ENCODE measurements around the gene TBC1D22B. TPM values are rescaled to one million over a fixed set of nuclear protein-coding genes. Genes with fewer than 3 reads are reported as not detected.

Gene TBC1D22B
- total RNA-seq, 6 experiments from 2014 or later = 1.3 to 4.0 (median 2.8) TPM

GRCh38 chr6:37221585-37222124, 35.9 kb upstream of the TBC1D22B start:
- Histone ChIP-seq H3K27me3 (no peaks in the 10 kb centered on the region), H3K36me3 (no peaks in the 10 kb centered on the region), H3K4me1 (peaks cover 0 to 4% (median 2%) of the 10 kb centered on the region in 4 donors), H3K27ac (no peak overlapping the region), H3K4me3 (peak overlapping the region in 2 of 3 donors; percentile 66 to 72), H3K9me3 (no peaks in the 10 kb centered on the region)
- TF ChIP-seq, protein P1, sequence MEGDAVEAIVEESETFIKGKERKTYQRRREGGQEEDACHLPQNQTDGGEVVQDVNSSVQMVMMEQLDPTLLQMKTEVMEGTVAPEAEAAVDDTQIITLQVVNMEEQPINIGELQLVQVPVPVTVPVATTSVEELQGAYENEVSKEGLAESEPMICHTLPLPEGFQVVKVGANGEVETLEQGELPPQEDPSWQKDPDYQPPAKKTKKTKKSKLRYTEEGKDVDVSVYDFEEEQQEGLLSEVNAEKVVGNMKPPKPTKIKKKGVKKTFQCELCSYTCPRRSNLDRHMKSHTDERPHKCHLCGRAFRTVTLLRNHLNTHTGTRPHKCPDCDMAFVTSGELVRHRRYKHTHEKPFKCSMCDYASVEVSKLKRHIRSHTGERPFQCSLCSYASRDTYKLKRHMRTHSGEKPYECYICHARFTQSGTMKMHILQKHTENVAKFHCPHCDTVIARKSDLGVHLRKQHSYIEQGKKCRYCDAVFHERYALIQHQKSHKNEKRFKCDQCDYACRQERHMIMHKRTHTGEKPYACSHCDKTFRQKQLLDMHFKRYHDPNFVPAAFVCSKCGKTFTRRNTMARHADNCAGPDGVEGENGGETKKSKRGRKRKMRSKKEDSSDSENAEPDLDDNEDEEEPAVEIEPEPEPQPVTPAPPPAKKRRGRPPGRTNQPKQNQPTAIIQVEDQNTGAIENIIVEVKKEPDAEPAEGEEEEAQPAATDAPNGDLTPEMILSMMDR (IDR thresholded peaks at IDR 0.05) = no peak
- TF ChIP-seq POLR2A (IDR thresholded peaks at IDR 0.05) = no peak
- intact Hi-C loops (cut with DNase I) = no loop called here
- DNase-seq (no peak), ATAC-seq (peak in 1 of 4 donors; percentile 6)
- WGBS (ENCODE audit: insufficient coverage, low coverage, low lambda C conversion rate, missing lambda C conversion rate) = 78% methylated on average over 1 of the region's 6 CpGs

- peak; percentile 95 to 98 (median 96) for ATAC-seq
- Histone ChIP-seq H3K9me3 (no peaks in the 10 kb centered on the region), H3K4me1 (peaks cover 0 to 4% (median 2%) of the 10 kb centered on the region in 4 donors), H3K4me3 (peak overlapping the region; percentile 61 to 72 (median 66)), H3K36me3 (no peaks in the 10 kb centered on the region), H3K27me3 (no peaks in the 10 kb centered on the region), H3K27ac (peak overlapping the region in 1 of 3 donors; percentile 43)
- intact Hi-C loops (cut with DNase I) = no loop called here
- peak; percentile 89 to 93 (median 91) for DNase-seq
- WGBS (ENCODE audit: insufficient coverage, low coverage, low lambda C conversion rate, missing lambda C conversion rate) = 0% methylated on average over 8 of the region's 39 CpGs
- TF ChIP-seq POLR2A (IDR thresholded peaks at IDR 0.05) = peak; percentile 48
- TF ChIP-seq, protein P1 (IDR thresholded peaks at IDR 0.05) = peak in 2 of 4 donors; percentile 7 to 13
Measured at GRCh38 chr6:37222125-37222967, 35.2 kb upstream of the TBC1D22B start.

DNA sequence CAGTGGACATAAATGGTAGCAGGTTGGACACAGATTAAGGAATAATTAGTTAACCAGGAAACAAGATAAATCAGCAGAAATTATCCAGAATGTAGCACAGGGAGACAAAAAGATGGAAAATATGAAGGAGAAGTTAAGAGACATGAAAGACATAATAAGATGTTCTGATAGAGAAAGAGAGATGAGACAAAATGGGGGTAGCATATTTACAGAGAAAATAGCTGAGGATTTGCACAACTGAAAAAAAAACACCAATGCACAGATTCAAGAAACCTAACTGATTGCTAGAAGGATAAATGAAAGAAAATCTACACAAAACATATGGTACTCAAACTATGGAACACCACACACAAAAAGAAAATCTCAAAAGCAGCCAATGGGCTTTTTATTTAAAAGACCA, 34.6 kb upstream of the TBC1D22B start:
- peak overlapping the region in 1 of 3 donors; percentile 72 for H3K4me3 ChIP-seq
- H3K27me3 ChIP-seq = no peaks in the 10 kb centered on the region
- no peak for DNase-seq
- H3K9me3 ChIP-seq = no peaks in the 10 kb centered on the region
- ATAC-seq = no peak
- H3K27ac ChIP-seq = peak overlapping the region in 1 of 3 donors; percentile 43
- no peaks in the 10 kb centered on the region for H3K36me3 ChIP-seq
- H3K4me1 ChIP-seq = peaks cover 0 to 4% (median 2%) of the 10 kb centered on the region in 4 donors
- TF ChIP-seq POLR2A (IDR thresholded peaks at IDR 0.05) = no peak
- TF ChIP-seq, protein P1 (IDR thresholded peaks at IDR 0.05) = no peak
- intact Hi-C loops (cut with DNase I) = no loop called here

- Histone ChIP-seq H3K27ac (no peak overlapping the region), H3K9me3 (no peaks in the 10 kb centered on the region), H3K27me3 (no peaks in the 10 kb centered on the region), H3K36me3 (no peaks in the 10 kb centered on the region), H3K4me3 (no peak overlapping the region), H3K4me1 (peaks cover 0 to 4% (median 2%) of the 10 kb centered on the region in 4 donors)
- WGBS (ENCODE audit: insufficient coverage, low coverage, low lambda C conversion rate, missing lambda C conversion rate) = 78% methylated on average over 5 of the region's 5 CpGs
- TF ChIP-seq, protein P1 (IDR thresholded peaks at IDR 0.05) = no peak
- TF ChIP-seq POLR2A (IDR thresholded peaks at IDR 0.05) = no peak
- DNase-seq (no peak), ATAC-seq (no peak)
- intact Hi-C loops (cut with DNase I) = no loop called here
Measured at GRCh38 chr6:37225350-37226169, 32.0 kb upstream of the TBC1D22B start.
